GM19025 (cell line): ENCODE data around the gene OR52R1.
"Not testable (repeated sequence)": the region's sequence is repeated elsewhere in the genome, so short reads cannot be mapped to it uniquely, and the experiment has no call there.

Source experiments
- ATAC-seq: cut with Tn5 transposase; IDR thresholded peaks from one replicate; pipeline ENCODE4 v1.9.1; 2021; ENCODE audit warnings: mild to moderate bottlenecking, low read depth, moderate library complexity; ENCODE audit not compliant: unreplicated experiment

The OR52R1 gene

DNA sequence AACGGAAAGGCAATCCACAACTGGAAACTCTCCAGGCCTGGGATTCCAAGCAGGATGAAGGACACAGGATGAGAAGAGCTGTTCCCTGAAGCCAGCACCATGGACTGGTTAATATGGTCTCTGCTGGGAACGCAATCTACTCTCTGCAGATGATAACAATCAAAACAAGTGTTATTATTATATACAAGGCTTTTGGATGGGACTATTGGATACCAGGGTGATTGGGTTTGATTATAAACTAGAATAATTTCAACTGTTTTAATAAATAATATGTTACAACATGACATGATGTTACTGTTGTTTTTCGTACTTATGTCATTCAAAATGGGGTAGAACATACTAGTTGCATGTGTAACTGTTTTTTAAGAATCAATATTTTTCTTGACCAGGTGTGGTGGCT lies at the start of gene OR52R1:
Gene OR52R1 (minus strand): TSS at position 101 of the 400 bp plus-strand sequence. CDS start 0 bp downstream, at position 101.
- no peak for ATAC-seq

DNA sequence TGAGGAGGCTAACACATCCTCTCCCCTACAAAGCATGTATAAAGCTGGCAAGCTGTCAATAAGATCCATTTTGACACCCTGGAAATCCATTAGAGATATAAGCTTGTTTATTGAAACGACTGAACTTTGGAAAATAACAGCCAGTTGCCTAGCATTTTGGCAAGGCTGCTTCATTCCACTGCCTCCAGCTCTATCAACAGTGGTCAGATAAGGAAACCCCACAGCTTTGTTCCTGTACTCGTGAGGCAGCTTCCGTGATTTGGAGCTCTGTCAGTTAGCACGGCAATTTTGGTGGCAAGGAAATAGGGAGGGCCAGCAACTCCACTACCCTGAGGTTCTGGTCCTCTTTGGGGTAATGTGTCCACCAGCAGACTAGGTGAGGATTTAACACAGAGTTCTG lies 46.9 kb upstream of the OR52R1 start:
- no peak for ATAC-seq

DNA sequence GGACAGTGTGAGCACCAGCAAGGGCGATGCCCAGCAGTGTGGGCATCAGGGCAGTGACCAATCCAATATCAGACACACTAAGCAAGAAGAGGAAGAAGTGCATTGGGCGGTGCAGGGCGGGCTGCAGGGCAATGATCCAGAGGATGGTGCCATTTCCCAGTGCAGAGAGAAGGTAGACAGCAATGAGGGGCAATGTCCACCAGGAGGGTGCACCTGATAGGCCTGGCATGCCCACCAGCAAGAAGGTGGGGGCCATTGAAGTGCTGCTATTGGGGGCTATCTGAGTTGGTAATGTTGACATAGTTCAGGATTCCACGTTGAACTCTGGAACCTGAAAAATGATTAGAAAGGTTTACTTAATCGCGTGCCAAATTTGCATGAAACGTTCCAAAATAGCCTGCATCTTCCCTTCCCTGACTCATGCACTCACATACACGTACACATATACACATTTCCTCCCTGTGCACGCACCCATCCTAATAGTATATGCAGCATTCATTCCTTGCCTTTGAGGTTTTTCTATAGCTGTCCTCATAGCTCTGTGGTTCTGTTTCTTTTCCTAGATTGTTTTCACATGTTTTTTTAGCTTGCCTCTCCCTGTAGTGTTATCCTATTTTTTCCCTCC lies 44.8 kb upstream of the OR52R1 start, which contains the start of gene OR51S1:
Gene OR51S1 (minus strand): TSS at position 301 of the 625 bp plus-strand sequence. CDS start 0 bp downstream, at position 301.
- no peak for ATAC-seq

DNA sequence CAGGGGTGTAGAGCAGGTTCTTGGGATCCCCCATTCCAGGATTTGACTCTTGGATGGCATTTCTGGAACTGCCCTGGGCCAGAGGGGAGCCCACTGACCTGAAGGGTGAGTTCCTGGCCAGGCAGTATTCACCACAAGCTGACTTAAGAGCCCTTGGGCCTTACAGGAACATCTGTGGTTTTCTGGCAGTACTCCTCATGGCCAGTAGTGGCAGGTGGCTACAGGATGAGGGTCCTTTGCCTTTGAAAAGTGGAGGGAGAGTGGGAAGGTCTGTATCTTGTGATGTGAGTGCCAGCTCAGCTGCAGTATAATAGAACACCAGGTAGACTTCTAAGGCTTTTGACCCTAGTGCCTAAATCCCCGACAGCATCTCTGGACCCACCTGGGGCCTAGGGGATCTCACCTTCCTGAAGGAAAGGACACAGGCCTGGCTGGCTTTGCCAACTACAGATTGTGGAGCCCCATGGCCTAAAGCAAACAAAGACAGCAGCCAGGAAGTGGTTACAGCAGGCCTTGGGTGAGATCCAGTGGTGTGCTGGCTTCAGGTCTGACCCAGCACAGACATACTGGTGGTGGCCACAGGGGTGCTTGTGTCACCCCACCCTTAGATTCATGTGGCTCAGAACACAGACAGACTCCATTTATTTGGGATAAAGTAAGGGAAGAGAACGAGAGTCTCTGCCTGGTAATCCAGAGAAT lies 35.8 kb upstream of the OR52R1 start:
- ATAC-seq = no peak

DNA sequence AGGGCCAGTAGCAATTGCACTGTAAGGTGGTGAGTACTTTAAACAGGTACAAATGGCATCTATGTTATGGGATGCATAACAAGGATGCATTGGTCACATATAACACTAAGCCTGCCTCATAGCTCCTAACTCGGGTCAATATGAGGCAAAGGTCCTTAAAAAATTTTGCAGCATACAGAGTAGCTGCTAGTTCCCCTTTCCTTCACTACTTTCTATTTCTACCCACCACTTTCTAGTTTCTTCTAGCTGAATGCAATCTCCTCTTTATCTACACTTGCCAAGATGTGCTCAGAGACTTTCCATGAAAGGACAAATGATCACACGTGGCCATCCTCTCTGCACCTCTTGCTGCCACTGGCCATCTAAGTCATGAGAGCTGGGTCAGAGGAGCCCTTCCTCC lies 26.7 kb upstream of the OR52R1 start:
- ATAC-seq = no peak

DNA sequence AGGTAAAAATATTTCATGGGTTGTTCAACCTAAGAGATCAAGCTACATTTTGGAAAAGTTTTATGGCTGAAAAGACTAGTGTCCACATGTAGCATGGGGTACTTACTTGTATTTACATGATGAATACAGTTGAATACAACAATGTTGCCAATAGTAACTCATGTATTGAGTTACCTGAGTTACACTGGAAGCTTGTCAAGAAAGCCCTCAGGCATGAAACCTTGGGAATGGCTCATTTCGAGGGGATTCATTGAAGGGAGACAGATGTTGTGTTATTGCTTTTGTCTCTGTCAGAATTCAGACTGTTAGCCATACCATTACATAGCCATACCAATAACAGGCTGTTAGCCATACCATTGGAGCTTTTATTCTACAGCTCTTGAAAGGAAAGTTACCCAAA lies 26.2 kb upstream of the OR52R1 start:
- ATAC-seq = no peak

DNA sequence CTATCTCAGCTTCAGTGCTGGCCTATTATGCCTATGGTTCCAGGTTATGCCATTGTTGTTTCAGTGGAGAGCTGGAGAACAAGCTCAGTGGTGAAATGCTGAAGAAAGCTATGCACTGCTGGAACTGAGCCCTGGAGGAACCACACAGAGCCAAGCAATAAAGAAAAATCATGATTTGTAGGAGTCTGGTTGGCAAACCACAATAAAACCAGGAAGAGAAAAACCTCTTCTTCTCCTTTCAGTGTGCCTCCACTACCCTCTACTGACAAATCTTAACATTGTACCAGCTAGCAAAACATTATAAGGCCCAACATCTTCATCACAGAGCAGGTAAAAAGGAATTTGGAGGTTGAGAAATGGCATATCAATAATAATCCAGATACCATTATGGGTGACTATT lies 22.2 kb upstream of the OR52R1 start:
- no peak for ATAC-seq

DNA sequence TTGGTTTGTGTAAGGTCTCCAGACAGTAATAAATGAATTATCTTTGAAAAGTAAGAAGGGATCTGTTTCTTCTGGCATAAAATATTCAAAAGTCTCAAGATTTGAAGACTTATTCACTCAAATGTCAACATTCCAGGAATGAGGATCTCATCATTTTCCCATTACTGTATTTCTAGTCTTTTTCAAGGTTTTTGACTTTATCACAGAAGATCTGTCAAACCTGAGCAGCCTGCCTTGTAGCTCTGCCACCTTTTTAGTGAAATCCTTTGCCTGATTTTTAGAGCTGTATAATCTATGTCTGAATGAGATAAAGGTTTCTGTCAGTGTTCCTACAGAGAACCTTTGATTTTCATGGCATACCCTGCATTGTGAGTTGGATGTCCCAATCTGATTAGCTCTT lies 21.0 kb upstream of the OR52R1 start:
- ATAC-seq = no peak

DNA sequence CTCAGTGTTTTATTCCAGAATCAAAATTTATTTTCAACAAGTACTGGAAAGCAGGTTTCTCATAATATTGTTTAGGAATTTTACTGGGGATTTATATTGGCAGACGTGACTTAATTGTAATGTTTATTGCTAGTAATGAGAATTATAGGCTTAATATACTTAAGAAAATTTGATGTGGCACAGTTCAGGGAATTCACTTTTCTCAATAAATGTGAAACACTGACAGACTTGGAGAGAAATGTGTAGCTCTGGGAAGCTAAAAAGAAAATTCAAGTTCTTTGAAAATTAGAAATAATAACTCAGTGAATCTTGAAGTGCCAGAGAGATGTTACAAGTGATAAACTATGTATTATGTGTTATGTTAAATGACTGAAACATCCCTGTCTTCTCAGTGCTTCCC lies 16.8 kb upstream of the OR52R1 start, which contains the start of gene OR51F2:
Gene OR51F2 (plus strand): TSS at position 301 of the 400 bp plus-strand sequence. CDS start 101 bp downstream, outside the sequence.
- ATAC-seq = no peak

DNA sequence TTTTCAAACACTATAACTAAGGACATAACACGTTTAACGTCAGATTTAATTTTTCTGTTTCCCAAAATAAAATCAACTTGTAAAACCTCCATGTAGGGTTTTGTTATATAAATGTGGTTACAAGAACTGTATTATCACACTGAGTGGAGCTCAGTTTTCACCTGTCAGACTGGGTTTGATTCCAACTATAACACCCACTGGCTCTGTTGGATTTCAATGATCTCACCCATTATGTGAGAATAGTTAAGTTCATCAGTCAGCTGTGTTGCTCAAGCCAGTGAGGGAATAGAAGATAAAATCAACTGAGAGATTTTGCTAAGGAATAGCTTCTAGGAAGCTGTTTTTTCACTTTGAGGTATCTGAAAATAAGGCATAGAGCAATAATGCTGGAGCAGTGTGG lies 5.1 kb upstream of the OR52R1 start:
- no peak for ATAC-seq

DNA sequence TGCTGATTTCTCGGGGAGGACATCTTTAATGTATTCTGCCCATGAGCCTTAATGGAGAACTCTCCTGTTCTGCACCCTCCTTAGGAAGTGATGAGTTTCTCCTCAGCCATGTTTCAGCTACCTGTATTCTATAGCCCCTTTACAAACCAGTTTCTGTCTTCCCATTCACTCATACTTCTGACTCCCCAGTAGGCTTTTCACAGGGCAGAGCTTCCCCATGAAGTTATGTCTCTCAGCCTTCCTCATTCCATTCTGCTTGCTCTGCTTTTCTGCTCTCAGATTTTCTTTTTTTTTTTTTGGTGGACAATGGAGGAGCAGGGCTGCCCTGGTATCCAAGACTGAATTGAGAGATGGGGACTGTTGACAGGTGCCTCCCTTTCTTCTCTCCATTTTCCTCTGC lies 4.3 kb upstream of the OR52R1 start:
- ATAC-seq = no peak

DNA sequence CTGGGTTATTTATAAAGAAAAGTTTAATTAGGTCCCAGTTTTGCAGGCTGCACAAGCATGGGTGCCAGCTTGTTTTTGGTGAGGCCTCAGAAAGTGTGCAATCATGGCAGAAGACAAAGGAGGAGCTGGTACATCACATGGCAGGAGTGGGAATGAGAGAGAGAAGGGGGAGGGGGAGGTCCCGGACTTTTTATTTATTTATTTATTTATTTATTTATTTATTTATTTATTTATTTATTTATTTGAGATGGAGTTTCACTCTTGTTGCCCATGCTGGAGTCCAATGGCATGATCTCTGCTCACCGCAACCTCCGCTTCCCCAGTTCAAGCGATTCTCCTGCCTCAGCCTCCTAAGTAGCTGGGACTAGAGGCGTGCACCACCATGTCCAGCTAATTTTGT lies 2.9 kb downstream of the OR52R1 start:
- not testable (repeated sequence) for ATAC-seq

DNA sequence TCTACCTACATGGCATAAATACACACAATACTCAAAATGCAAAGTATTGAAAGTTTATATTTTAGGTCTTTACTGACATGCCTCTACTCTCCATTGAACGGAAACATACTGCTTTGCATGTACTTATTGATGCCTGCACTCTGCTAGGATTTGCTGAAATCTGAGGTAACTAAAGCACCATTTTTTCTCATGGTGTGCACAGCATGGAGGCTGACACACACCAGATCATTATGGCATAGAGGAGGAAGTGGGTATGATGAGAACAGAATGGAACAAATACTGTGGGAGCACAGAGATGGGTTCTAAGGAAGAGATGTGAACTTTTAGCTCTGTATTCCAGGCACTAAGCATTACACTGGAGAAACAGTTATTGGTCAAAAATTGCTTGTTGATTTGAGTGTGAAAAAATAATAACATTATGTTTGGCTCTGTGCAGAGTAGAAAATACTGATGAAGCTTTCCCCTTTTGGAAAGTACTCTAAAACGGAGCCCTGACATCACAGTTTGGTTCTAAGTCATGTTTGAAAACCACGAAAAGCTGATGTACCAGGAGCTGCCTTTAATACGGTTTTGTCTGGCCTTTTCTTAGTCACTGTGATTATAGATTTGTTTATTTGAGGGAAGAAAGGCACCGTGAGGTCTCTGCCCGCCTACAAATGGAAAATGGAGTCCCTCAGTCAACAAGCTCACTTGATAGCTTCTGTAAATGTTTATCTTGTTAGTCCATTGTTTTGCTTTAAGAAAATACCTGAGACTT lies 5.6 kb downstream of the OR52R1 start:
- no peak for ATAC-seq

DNA sequence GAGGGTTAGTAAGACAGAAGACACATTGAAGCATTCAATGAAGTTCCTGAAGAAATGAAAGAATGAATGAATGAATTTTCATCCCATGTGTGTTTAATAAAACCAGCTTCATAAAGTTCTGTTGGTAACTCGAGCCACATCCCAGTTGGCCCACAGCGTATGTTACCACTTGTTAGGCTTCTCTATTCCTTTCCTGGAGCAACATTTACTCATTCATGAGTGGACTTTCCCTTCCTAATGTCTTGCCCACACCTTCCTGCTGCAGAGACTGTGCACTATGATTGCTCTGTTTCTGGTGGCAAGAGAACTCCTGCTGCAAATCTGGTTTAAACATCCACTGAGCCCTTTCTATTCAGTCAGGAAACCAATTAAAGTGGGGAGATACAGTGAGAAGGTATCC lies 7.0 kb downstream of the OR52R1 start:
- no peak for ATAC-seq

DNA sequence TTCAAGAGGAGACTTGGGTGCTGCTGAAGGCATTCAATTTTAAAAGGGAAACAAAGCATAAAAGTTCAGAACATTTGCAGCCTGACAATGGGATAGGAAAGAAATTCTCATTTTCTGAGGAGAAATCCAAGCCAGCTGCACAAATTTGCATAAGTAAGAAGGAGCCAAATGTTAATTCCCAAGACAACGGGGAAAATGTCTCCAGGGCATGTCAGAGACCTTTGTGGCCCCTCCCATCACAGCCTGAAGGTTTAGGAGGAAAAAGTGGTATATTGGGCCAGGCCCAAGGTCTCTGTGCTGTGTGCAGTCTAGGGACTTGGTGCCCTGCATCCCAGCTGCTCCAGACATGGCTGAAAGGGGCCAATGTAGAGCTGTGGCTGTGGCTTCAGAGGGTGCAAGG lies 21.7 kb downstream of the OR52R1 start:
- no peak for ATAC-seq

DNA sequence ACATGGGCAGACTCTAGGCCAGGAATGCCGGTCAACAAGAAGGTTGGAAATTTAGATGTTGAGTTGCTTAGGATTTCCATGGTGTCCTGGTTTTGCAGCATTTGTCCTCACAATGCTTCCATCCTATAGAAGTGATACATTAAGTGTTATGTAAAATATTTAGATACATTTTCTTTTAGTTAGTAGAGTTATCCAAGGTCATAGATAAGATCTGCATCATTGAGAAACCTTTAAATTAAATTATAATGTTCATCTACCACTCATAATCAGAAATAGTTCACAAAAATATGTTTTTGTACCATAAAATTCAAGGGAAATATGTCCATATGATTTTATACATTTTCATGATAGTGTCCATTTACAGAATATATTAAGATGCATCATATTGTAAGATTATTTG lies 34.3 kb downstream of the OR52R1 start, which contains the start of gene OR51F1:
Gene OR51F1 (minus strand): TSS at position 101 of the 400 bp plus-strand sequence. CDS start 0 bp downstream, at position 101.
- ATAC-seq = no peak

DNA sequence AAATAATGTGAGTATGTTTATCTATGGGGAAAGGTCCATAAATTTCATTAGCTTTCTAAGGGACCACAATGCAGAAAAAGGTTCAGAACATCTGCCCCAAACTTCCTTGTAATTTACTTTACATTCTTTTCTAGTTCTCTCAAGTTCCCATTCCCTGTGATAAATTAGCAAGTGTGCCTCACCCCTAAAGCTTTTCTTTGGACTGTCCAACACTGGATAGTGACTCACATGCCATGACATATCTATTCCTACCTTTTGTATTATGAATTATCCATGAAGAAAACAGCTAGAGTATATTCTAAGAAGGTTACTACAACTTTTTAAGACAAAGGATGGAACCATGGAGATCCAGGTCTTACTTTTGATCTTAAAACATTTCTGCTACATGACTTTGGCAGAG lies 36.1 kb downstream of the OR52R1 start:
- ATAC-seq = no peak

DNA sequence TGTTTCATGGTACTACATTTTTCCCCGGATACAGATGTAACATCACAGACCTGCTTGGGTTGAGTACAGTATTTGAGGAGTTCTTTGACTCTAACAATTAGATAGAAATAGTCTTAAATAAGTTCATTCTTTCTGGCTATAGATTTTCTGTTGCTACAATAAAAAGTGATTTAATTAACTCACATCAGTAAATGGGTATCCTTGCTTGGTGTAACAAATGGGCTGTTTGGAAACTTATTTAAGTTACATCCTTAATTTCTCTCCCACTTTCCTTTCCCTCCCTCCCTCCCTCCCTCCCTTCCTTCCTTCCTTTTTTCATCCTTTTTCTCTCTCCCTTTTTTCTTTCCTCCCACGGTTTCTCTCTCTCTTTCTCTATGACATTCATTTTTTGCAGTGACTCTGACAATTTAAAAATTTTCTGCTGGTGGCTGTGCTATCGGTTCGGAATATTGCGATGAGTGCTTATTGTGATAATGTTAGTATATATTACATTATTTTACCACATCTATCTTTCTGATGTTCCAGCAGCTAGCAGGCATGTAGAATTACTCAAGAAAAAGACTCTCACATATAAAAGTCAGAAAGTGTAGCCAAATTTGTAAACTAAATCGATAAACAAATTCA lies 37.6 kb downstream of the OR52R1 start:
- no peak for ATAC-seq

DNA sequence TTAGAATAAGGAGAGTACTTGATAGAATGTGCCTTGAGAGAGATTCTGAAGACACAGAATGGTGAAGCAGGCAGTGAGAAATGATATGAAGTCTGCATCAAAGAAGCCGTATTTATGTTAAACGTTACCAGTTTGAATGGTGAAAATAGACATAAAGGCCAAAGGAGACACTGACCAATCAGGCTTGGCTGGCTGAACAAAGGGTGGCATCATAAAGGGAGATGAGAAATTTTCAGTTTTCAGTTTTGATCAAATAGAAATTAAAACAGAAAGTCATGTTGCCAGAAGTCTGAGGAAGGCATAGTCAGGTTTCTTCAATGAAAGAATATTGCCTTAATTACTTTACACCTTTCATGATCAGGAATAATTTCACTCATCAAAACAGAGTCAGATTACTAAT lies 41.1 kb downstream of the OR52R1 start:
- ATAC-seq = peak; percentile 70
